ENCODE measurements around the gene CDR2L. TPM values are rescaled to one million over a fixed set of nuclear protein-coding genes. Genes with fewer than 3 reads are reported as not detected.

Gene CDR2L
- polyA plus RNA-seq, 2 donors, result 3.6 to 4.3 TPM

DNA sequence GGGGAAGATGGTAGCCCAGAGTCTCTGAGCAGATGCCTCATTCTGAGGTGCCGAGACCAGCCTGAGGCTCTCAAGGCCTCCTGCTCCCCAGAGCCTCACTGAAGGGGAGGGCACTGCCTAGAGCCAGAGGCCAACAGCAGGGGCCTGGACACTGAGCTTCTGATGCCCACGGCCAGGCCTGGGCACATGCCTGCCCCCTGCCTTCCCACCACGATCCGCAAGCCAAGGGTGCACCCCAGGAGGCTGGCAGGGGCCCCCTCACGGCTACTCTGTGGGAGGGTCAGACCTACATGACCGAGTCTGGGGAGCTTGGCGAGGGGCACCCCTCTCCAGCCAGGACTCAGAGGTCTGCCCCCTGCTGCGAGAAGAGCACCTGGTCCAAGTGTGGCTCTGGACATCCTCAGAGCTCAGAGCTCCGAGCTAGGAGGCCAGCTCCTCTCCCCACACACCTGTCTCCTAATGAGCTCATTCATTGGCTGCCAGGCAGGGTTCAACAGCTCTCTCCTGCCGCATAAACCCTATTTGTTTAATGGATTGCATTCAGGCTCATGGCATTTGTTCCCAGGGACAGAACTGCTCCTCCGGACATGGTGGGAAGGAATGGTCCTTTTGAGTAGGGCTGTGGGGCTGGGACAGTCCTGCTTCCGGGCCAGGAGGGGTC is 37.8 kb upstream of the CDR2L start:
- peaks cover 0 to 12% of the 10 kb centered on the region in 2 donors for H3K4me1 ChIP-seq (ENCODE audit: control insufficient read depth in 2 of 2, insufficient read depth in 2 of 2, low read length in 1 of 2)
- peak overlapping the region; percentile 62 to 66 for H3K27ac ChIP-seq (ENCODE audit: low read depth in 2 of 2, low read length in 1 of 2)
- no peaks in the 10 kb centered on the region for H3K27me3 ChIP-seq (ENCODE audit: control insufficient read depth in 1 of 2, insufficient read depth in 2 of 2, low read length in 2 of 2)
- H3K4me3 ChIP-seq (ENCODE audit: low read depth in 1 of 2, low read length in 2 of 2), result no peak overlapping the region
- H3K36me3 ChIP-seq (ENCODE audit: control insufficient read depth in 2 of 2, insufficient read depth in 2 of 2, low read length in 1 of 2), result peaks cover 0 to 11% of the 10 kb centered on the region in 2 donors
- no peaks in the 10 kb centered on the region for H3K9me3 ChIP-seq (ENCODE audit: control insufficient read depth in 2 of 2, insufficient read depth in 1 of 2, low read depth in 1 of 2, low read length in 1 of 2)
- 49 to 59% methylated on average over 12 of the region's 12 CpGs for WGBS, 2 donors

DNA sequence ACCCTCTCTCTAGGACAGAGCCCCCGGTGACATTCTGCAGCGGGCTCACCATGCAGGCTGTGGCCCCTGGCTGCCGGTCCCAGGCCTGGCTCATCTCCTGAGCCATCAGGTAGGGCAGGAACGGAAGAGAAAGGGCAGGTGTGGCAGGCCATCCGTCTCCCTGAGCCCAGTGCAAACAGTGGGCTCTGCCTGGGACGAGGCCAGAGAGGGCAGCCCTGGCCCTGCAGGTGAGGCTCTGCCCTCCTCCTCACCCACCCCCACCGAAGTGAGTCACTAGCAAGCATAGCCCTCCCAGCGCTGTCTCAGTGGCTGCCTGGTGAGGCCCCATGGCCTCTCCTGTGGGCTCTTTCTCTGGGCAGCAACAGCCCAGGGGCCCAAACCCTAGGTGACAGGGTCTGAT is 37.2 kb upstream of the CDR2L start:
- no peaks in the 10 kb centered on the region for H3K9me3 ChIP-seq (ENCODE audit: control insufficient read depth in 2 of 2, insufficient read depth in 1 of 2, low read depth in 1 of 2, low read length in 1 of 2)
- 38 to 47% methylated on average over 7 to 8 of the region's 8 CpGs for WGBS, 2 donors
- peak overlapping the region; percentile 62 to 66 for H3K27ac ChIP-seq (ENCODE audit: low read depth in 2 of 2, low read length in 1 of 2)
- peaks cover 0 to 11% of the 10 kb centered on the region in 2 donors for H3K36me3 ChIP-seq (ENCODE audit: control insufficient read depth in 2 of 2, insufficient read depth in 2 of 2, low read length in 1 of 2)
- peaks cover 0 to 12% of the 10 kb centered on the region in 2 donors for H3K4me1 ChIP-seq (ENCODE audit: control insufficient read depth in 2 of 2, insufficient read depth in 2 of 2, low read length in 1 of 2)
- no peak overlapping the region for H3K4me3 ChIP-seq (ENCODE audit: low read depth in 1 of 2, low read length in 2 of 2)
- H3K27me3 ChIP-seq (ENCODE audit: control insufficient read depth in 1 of 2, insufficient read depth in 2 of 2, low read length in 2 of 2), result no peaks in the 10 kb centered on the region

DNA sequence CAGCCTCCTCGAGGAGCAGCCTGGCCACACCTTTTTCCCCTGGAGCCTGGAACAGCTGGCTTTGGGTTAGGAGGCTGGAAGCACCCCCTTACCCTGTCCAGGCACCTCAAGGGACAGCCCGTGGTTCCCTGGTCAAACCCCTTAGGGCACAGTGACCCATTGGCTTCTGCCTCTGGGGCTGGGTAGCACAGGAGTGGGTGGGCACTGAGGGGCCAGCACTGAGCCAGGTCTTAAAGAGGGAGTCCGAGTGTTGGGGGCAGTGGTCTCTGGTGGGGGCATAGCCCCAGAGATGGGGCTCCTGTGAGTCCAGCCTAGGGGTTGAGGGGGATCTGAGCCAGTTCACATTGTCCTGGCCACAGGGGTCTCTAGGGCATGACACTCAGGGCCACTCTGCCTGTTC is 36.4 kb upstream of the CDR2L start:
- Histone ChIP-seq H3K9me3 (ENCODE audit: control insufficient read depth in 2 of 2, insufficient read depth in 1 of 2, low read depth in 1 of 2, low read length in 1 of 2) (no peaks in the 10 kb centered on the region), H3K36me3 (ENCODE audit: control insufficient read depth in 2 of 2, insufficient read depth in 2 of 2, low read length in 1 of 2) (peaks cover 0 to 11% of the 10 kb centered on the region in 2 donors), H3K4me1 (ENCODE audit: control insufficient read depth in 2 of 2, insufficient read depth in 2 of 2, low read length in 1 of 2) (peaks cover 0 to 12% of the 10 kb centered on the region in 2 donors), H3K4me3 (ENCODE audit: low read depth in 1 of 2, low read length in 2 of 2) (no peak overlapping the region), H3K27me3 (ENCODE audit: control insufficient read depth in 1 of 2, insufficient read depth in 2 of 2, low read length in 2 of 2) (no peaks in the 10 kb centered on the region), H3K27ac (ENCODE audit: low read depth in 2 of 2, low read length in 1 of 2) (peak overlapping the region in 1 of 2 donors; percentile 66)
- WGBS, 2 donors, result 50 to 59% methylated on average over 3 of the region's 3 CpGs

DNA sequence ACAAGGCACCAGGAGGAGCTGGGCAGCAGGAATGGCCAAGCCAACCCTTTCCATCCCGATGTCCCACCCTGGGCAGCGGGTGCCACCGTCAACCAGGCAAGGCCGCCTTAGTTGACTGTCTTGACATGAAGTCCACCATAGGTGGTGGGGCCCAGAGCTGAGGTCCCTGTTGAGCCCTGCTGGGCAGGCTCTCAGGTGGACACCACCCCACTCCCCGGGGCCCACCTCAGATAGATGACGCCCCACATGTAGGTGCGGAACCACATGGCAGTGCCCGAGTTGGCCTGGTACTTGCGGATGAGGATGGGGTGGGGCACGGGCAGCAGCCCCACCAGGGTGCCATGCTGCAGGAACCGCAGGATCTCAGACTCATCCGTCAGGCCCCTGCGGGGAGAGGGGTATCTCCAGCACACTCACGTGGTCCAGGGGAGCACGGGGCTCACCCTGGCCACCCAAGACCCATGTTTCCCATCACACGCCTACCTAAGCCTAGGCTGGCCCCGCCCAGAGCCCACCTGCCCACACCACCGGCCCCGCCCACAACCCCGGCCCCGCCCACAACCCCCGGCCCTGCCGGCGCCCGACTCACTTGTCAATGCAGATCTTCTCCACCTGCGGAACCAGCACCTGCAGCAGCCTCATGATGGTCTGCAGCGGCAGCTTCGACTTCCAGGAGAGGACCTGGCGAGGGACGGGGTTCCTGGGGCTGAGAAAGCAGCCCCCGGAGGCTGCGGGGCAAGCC is 35.6 kb upstream of the CDR2L start:
- no peaks in the 10 kb centered on the region for H3K27me3 ChIP-seq (ENCODE audit: control insufficient read depth in 1 of 2, insufficient read depth in 2 of 2, low read length in 2 of 2)
- no peak overlapping the region for H3K4me3 ChIP-seq (ENCODE audit: low read depth in 1 of 2, low read length in 2 of 2)
- peaks cover 0 to 12% of the 10 kb centered on the region in 2 donors for H3K4me1 ChIP-seq (ENCODE audit: control insufficient read depth in 2 of 2, insufficient read depth in 2 of 2, low read length in 1 of 2)
- 74 to 77% methylated on average over 29 to 32 of the region's 32 CpGs for WGBS, 2 donors
- no peak overlapping the region for H3K27ac ChIP-seq (ENCODE audit: low read depth in 2 of 2, low read length in 1 of 2)
- peaks cover 0 to 8% of the 10 kb centered on the region in 2 donors for H3K36me3 ChIP-seq (ENCODE audit: control insufficient read depth in 2 of 2, insufficient read depth in 2 of 2, low read length in 1 of 2)
- H3K9me3 ChIP-seq (ENCODE audit: control insufficient read depth in 2 of 2, insufficient read depth in 1 of 2, low read depth in 1 of 2, low read length in 1 of 2), result no peaks in the 10 kb centered on the region

DNA sequence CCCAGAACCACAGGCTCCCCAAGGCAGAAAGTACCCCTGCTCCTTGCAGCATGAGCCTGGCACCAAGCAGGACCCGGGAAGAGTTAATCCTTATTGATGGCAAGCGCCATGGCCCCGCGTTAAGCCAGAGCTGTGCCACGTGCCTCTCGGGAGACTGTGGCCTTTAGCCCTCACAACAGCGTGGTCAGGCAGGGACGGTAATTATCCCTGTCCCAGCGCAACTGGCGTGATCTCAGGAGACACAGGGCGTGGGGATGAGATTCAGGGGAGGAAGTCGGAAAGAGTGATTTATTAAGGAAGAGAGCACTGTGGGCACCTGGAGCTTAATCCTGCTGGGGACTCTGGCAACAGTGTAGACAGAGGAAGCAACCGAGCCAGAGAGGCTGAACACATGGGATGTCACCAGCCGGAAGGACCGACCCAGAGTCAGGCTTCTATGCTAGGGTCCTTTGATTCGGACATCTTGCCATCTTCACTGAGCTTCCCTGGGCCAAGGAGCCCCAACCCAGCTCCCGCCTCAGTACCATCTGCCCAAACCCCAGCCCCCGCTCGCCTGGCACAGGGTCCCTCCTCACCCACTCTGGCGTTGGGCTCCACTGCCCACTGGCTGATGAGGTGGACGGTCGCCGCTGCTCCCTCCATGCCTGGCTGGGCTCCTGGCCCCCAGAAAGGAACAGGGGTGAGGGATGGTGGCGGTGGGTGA is 34.9 kb upstream of the CDR2L start:
- peaks cover 0 to 8% of the 10 kb centered on the region in 2 donors for H3K36me3 ChIP-seq (ENCODE audit: control insufficient read depth in 2 of 2, insufficient read depth in 2 of 2, low read length in 1 of 2)
- WGBS, 2 donors, result 72 to 75% methylated on average over 23 to 24 of the region's 24 CpGs
- H3K4me1 ChIP-seq (ENCODE audit: control insufficient read depth in 2 of 2, insufficient read depth in 2 of 2, low read length in 1 of 2), result peaks cover 0 to 12% of the 10 kb centered on the region in 2 donors
- H3K27ac ChIP-seq (ENCODE audit: low read depth in 2 of 2, low read length in 1 of 2), result no peak overlapping the region
- no peaks in the 10 kb centered on the region for H3K9me3 ChIP-seq (ENCODE audit: control insufficient read depth in 2 of 2, insufficient read depth in 1 of 2, low read depth in 1 of 2, low read length in 1 of 2)
- no peak overlapping the region for H3K4me3 ChIP-seq (ENCODE audit: low read depth in 1 of 2, low read length in 2 of 2)
- H3K27me3 ChIP-seq (ENCODE audit: control insufficient read depth in 1 of 2, insufficient read depth in 2 of 2, low read length in 2 of 2), result no peaks in the 10 kb centered on the region

DNA sequence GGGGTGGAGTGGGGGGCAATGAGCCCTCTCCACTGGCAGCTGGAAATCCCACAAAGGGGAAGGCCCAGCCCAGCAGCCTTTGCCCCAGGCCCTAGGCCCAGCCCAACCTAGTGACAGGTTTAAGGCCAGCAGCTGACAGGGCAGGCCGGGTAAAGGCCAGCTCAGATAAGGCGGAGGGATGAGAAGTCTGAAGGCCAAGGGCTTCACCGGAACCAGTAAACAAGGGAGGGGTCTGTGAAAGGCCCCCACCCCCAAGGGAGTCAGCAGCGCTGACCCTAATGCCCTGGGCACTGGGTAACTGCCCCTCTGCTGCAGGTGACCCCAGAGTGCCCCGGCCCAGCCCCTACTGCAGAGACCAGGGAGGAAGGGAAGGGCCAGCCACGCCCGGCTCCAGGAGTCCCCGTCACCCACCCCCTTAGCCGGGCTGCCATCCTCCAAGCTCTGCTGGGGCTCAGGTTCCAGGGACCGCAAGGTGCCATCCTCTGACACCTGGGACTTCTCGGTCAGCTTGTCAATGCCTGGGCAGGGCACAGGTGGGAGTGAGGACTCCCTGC is 34.2 kb upstream of the CDR2L start:
- WGBS, 2 donors, result 81 to 82% methylated on average over 11 of the region's 11 CpGs
- Histone ChIP-seq H3K36me3 (ENCODE audit: control insufficient read depth in 2 of 2, insufficient read depth in 2 of 2, low read length in 1 of 2) (peaks cover 0 to 8% of the 10 kb centered on the region in 2 donors), H3K27me3 (ENCODE audit: control insufficient read depth in 1 of 2, insufficient read depth in 2 of 2, low read length in 2 of 2) (no peaks in the 10 kb centered on the region), H3K4me3 (ENCODE audit: low read depth in 1 of 2, low read length in 2 of 2) (no peak overlapping the region), H3K27ac (ENCODE audit: low read depth in 2 of 2, low read length in 1 of 2) (no peak overlapping the region), H3K4me1 (ENCODE audit: control insufficient read depth in 2 of 2, insufficient read depth in 2 of 2, low read length in 1 of 2) (peaks cover 0 to 12% of the 10 kb centered on the region in 2 donors), H3K9me3 (ENCODE audit: control insufficient read depth in 2 of 2, insufficient read depth in 1 of 2, low read depth in 1 of 2, low read length in 1 of 2) (no peaks in the 10 kb centered on the region)

DNA sequence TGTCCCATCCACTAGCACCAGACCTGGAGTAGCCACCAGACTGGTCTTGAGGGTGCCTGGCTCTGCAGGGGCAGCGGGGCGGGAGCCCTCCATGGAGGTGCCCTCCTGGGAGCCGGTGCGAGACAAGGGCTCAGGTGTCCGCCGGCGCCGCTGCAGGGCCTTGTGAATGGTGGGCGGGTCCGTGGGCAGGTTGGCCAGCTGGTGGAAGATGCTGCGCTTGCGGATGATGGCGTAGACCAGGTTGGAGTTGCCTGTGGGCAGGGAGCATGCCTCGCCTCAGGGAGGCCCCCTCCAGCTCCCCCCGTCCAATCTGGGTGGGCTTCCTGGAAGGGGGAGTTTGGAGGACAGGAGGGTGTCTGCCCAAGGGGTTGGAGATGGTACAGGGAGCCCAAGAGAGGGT is 33.3 kb upstream of the CDR2L start:
- 91% methylated on average over 15 of the region's 15 CpGs for WGBS, 2 donors
- H3K36me3 ChIP-seq (ENCODE audit: control insufficient read depth in 2 of 2, insufficient read depth in 2 of 2, low read length in 1 of 2), result peaks cover 0 to 8% of the 10 kb centered on the region in 2 donors
- H3K27ac ChIP-seq (ENCODE audit: low read depth in 2 of 2, low read length in 1 of 2), result no peak overlapping the region

DNA sequence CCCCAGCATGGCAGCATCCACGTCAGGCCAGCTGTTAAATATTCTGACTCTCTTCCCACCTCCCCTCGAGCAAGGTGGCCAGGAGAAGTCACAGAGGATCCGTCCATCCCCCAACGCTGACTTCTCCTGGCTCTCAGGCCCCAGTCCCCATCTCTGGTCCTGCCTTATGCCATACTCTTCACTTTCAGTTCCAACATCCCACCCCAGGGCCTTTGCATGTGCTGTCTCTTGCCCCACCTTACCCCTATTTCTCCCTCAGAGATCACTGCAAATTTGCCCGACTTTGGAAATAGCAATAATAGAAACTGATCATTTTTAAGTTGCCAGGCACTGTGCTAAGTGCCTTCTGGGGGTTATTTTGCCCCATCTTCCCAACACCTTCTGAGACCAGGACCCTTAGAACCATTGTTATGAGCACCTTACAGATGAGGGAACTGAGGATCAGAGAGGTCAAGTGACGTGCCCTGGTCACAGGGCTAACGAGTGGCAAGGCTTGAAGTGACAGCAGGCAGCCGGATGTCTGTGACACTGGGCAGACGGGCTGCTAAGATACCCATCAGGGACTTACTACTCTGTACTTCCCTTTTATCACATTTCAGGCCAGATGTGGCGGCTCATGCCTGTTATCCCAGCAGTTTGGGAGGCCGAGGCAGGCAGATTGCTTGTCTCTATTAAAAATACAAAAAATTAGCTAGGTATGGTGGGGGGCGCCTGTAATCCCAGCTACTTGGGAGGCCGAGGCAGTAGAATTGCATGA is 32.6 kb upstream of the CDR2L start:
- 71 to 75% methylated on average over 13 of the region's 13 CpGs for WGBS, 2 donors
- Histone ChIP-seq H3K9me3 (ENCODE audit: control insufficient read depth in 2 of 2, insufficient read depth in 1 of 2, low read depth in 1 of 2, low read length in 1 of 2) (no peaks in the 10 kb centered on the region), H3K4me3 (ENCODE audit: low read depth in 1 of 2, low read length in 2 of 2) (no peak overlapping the region), H3K36me3 (ENCODE audit: control insufficient read depth in 2 of 2, insufficient read depth in 2 of 2, low read length in 1 of 2) (peaks cover 0 to 7% of the 10 kb centered on the region in 2 donors), H3K27ac (ENCODE audit: low read depth in 2 of 2, low read length in 1 of 2) (no peak overlapping the region), H3K27me3 (ENCODE audit: control insufficient read depth in 1 of 2, insufficient read depth in 2 of 2, low read length in 2 of 2) (no peaks in the 10 kb centered on the region), H3K4me1 (ENCODE audit: control insufficient read depth in 2 of 2, insufficient read depth in 2 of 2, low read length in 1 of 2) (peaks cover 0 to 12% of the 10 kb centered on the region in 2 donors)

More for the DNA sequence above, 33.3 kb upstream of the CDR2L start:
- Histone ChIP-seq H3K4me3 (ENCODE audit: low read depth in 1 of 2, low read length in 2 of 2) (no peak overlapping the region), H3K27me3 (ENCODE audit: control insufficient read depth in 1 of 2, insufficient read depth in 2 of 2, low read length in 2 of 2) (no peaks in the 10 kb centered on the region), H3K9me3 (ENCODE audit: control insufficient read depth in 2 of 2, insufficient read depth in 1 of 2, low read depth in 1 of 2, low read length in 1 of 2) (no peaks in the 10 kb centered on the region), H3K4me1 (ENCODE audit: control insufficient read depth in 2 of 2, insufficient read depth in 2 of 2, low read length in 1 of 2) (peaks cover 0 to 12% of the 10 kb centered on the region in 2 donors)

DNA sequence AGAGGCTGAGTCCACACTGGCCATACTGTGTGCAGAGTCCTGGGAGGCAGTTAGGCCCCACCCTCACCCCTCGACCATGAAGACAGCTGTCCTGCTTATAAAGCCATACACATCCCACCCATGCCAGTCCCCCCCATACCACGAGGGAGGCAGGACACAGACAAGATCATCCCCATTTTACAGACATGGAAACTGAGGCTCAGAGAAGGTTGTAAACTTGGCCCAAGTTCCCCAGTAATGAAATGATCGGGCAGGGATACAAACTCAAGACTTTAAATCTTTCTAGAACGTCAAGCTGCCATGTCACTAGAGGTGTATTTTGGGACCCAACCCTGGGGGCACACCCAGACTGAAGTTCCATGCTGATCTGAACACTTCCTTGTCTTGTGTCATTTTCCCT is 31.3 kb upstream of the CDR2L start:
- Histone ChIP-seq H3K27me3 (ENCODE audit: control insufficient read depth in 1 of 2, insufficient read depth in 2 of 2, low read length in 2 of 2) (no peaks in the 10 kb centered on the region), H3K4me1 (ENCODE audit: control insufficient read depth in 2 of 2, insufficient read depth in 2 of 2, low read length in 1 of 2) (peaks cover 0 to 5% of the 10 kb centered on the region in 2 donors), H3K9me3 (ENCODE audit: control insufficient read depth in 2 of 2, insufficient read depth in 1 of 2, low read depth in 1 of 2, low read length in 1 of 2) (no peaks in the 10 kb centered on the region), H3K4me3 (ENCODE audit: low read depth in 1 of 2, low read length in 2 of 2) (no peak overlapping the region), H3K36me3 (ENCODE audit: control insufficient read depth in 2 of 2, insufficient read depth in 2 of 2, low read length in 1 of 2) (peaks cover 0 to 5% of the 10 kb centered on the region in 2 donors), H3K27ac (ENCODE audit: low read depth in 2 of 2, low read length in 1 of 2) (peak overlapping the region in 1 of 2 donors; percentile 43)
- 65 to 73% methylated on average over 4 of the region's 4 CpGs for WGBS, 2 donors
